HG02981 (cell line): Measurements from ENCODE around the gene PPP1R12B.
"Not testable (repeated sequence)": the region's sequence is repeated elsewhere in the genome, so short reads cannot be mapped to it uniquely, and the experiment has no call there.

ENCODE experiments used
- ATAC-seq: cut with Tn5 transposase; IDR thresholded peaks from one replicate; pipeline ENCODE4 v1.9.1; 2021; ENCODE audit warnings: mild to moderate bottlenecking, moderate library complexity; ENCODE audit not compliant: unreplicated experiment

Gene PPP1R12B

GRCh38 chr1:202625416-202626360, 277.2 kb downstream of the PPP1R12B start:
- peak; percentile 50 for ATAC-seq

- not testable (repeated sequence) for ATAC-seq
Measured at GRCh38 chr1:202627036-202627435, 278.5 kb downstream of the PPP1R12B start.

GRCh38 chr1:202627841-202628565, 279.5 kb downstream of the PPP1R12B start:
- no peak for ATAC-seq

- no peak for ATAC-seq
Measured at GRCh38 chr1:202628646-202629215, 280.2 kb downstream of the PPP1R12B start.

GRCh38 chr1:202629257-202629811, 280.8 kb downstream of the PPP1R12B start:
- ATAC-seq, result peak; percentile 77

GRCh38 chr1:202630096-202630495, 281.6 kb downstream of the PPP1R12B start:
- ATAC-seq, result not testable (repeated sequence)

- ATAC-seq, result no peak
Measured at GRCh38 chr1:202630541-202630940, 282.0 kb downstream of the PPP1R12B start.

GRCh38 chr1:202631076-202631923, 282.8 kb downstream of the PPP1R12B start:
- no peak for ATAC-seq

- ATAC-seq, result no peak
Measured at GRCh38 chr1:202632241-202632640, 283.7 kb downstream of the PPP1R12B start.

- ATAC-seq, result not testable (repeated sequence)
Measured at GRCh38 chr1:202636171-202636570, 287.7 kb downstream of the PPP1R12B start.

- ATAC-seq, result not testable (repeated sequence)
Measured at GRCh38 chr1:202637321-202638018, 289.0 kb downstream of the PPP1R12B start.

GRCh38 chr1:202638019-202638700, 289.7 kb downstream of the PPP1R12B start:
- no peak for ATAC-seq

- ATAC-seq, result not testable (repeated sequence)
Measured at GRCh38 chr1:202638701-202639305, 290.3 kb downstream of the PPP1R12B start.

GRCh38 chr1:202639500-202639899, 291.0 kb downstream of the PPP1R12B start:
- no peak for ATAC-seq

- no peak for ATAC-seq
Measured at GRCh38 chr1:202642212-202642611, 293.7 kb downstream of the PPP1R12B start.
